Liver (tissue), 9 donors: ENCODE measurements around the gene RBMS3. TPM values are rescaled to one million over a fixed set of nuclear protein-coding genes. Genes with fewer than 3 reads are reported as not detected.
A peak's percentile ranks its signal among the peaks of the same experiment; 100 is the strongest.

Source experiments
- DNase-seq: peaks from one replicate; pipeline ENCODE4 v3.0.0-alpha.2; 2017; ENCODE audit warnings: low spot score
- H3K27ac ChIP-seq, 2 donors: one replicate each; pipeline ENCODE4 v1.7.0; 2013; ENCODE audit warnings: inconsistent platforms in 2 of 2, low read length in 2 of 2, control low read depth in 1 of 2, low read depth in 1 of 2, mild to moderate bottlenecking in 1 of 2
- H3K27me3 ChIP-seq, 4 donors: one replicate each; pipeline versions ENCODE4 v1.6.1 to v1.7.0; 2013; ENCODE audit warnings: low read length in 3 of 4, inconsistent platforms in 1 of 4, mild to moderate bottlenecking in 1 of 4, moderate library complexity in 1 of 4; ENCODE audit not compliant: control insufficient read depth in 4 of 4, insufficient read depth in 4 of 4
- H3K36me3 ChIP-seq, 4 donors: one replicate each; pipeline versions ENCODE4 v1.6.1 to v1.7.0; 2013; ENCODE audit warnings: low read length in 3 of 4, mild to moderate bottlenecking in 3 of 4, low read depth in 1 of 4, moderate library complexity in 1 of 4; ENCODE audit not compliant: control insufficient read depth in 4 of 4, insufficient read depth in 3 of 4
- H3K4me1 ChIP-seq, 4 donors: one replicate each; pipeline versions ENCODE4 v1.6.1 to v1.7.0; 2013; ENCODE audit warnings: low read length in 3 of 4, mild to moderate bottlenecking in 3 of 4, moderate library complexity in 1 of 4; ENCODE audit not compliant: control insufficient read depth in 4 of 4, insufficient read depth in 4 of 4
- H3K4me3 ChIP-seq, 3 donors: one replicate each; pipeline versions ENCODE4 v1.6.1 to v1.7.0; 2013; ENCODE audit warnings: low read length in 3 of 3, control low read depth in 1 of 3, low read depth in 1 of 3, mild to moderate bottlenecking in 1 of 3
- H3K9ac ChIP-seq, 2 donors: one replicate each; pipeline ENCODE4 v1.7.0; 2013; ENCODE audit warnings: low read length in 2 of 2, mild to moderate bottlenecking in 2 of 2, moderate library complexity in 2 of 2, control low read depth in 1 of 2, low read depth in 1 of 2
- H3K9me3 ChIP-seq, 4 donors: one replicate each; pipeline versions ENCODE4 v1.6.1 to v1.7.0; 2013; ENCODE audit warnings: low read length in 3 of 4; ENCODE audit not compliant: control insufficient read depth in 4 of 4
- EGR1 ChIP-seq, 2 donors: IDR thresholded peaks; 2 replicates each; pipeline ENCODE4 v1.6.1; 2016 to 2018; ENCODE audit warnings: antibody characterized with exemption in 2 of 2, low read depth in 2 of 2
- JUND ChIP-seq, 2 donors: IDR thresholded peaks; 2 replicates each; pipeline ENCODE4 v1.6.1; 2016; ENCODE audit warnings: antibody characterized with exemption in 2 of 2
- MAX ChIP-seq: IDR thresholded peaks from 2 replicates; pipeline ENCODE4 v1.6.1; 2016; ENCODE audit warnings: antibody characterized with exemption
- RAD21 ChIP-seq, 2 donors: IDR thresholded peaks; 2 replicates each; pipeline ENCODE4 v1.6.1; 2016; ENCODE audit warnings: antibody characterized with exemption in 2 of 2, mild to moderate bottlenecking in 2 of 2
- REST ChIP-seq: IDR thresholded peaks from 2 replicates; pipeline ENCODE4 v1.6.1; 2016; ENCODE audit warnings: antibody characterized with exemption, mild to moderate bottlenecking
- SP1 ChIP-seq: IDR thresholded peaks from 2 replicates; pipeline ENCODE4 v1.6.1; 2018; ENCODE audit warnings: antibody characterized with exemption, mild to moderate bottlenecking
- TAF1 ChIP-seq: conservative IDR thresholded peaks from 2 replicates; pipeline ENCODE4 v1.6.1; 2016; ENCODE audit warnings: antibody characterized with exemption, mild to moderate bottlenecking
- WGBS: extraction: QIAGEN DNeasy Blood & Tissue Kit; methylation state at CpG from one replicate; pipeline ENCODE4 v1.1.7; 2013; 5-methylcytosine and 5-hydroxymethylcytosine counted together
- polyA plus RNA-seq, 2 donors: library from polyadenylated mRNA; stranded (reverse) in 1 of 2; unstranded in 1 of 2; fragments of 200-250 nt in 1 of 2; fragments of >200 nt in 1 of 2; fragmentation: Nextera tagmentation in 1 of 2; extraction: Ambion mirVana in 1 of 2; gene quantifications; one replicate each; pipeline versions ENCODE4 v1.2.1 to v1.2.3, GENCODE V29; 2013 to 2015
- total RNA-seq, 2 donors: library from RNA; depleted of rRNA; stranded (reverse); fragments of >200 nt; gene quantifications; one replicate each; pipeline ENCODE4 v1.2.3, GENCODE V29; 2014
- donor health status: healthy.
- donor health status: healthy.
- donor health status: healthy.
- donor health status: healthy.
- donor health status: healthy.

Gene RBMS3
- total and polyA plus RNA-seq, 4 donors: 1.2 to 14.9 (median 9.3) TPM

- no peak for DNase-seq
- TF ChIP-seq MAX: no peak
- TF ChIP-seq TAF1: no peak
- Histone ChIP-seq H3K27ac (no peak overlapping the region), H3K36me3 (no peaks in the 10 kb centered on the region), H3K4me3 (no peak overlapping the region), H3K9ac (no peak overlapping the region), H3K4me1 (peaks cover 0 to 12% (median 3%) of the 10 kb centered on the region in 4 donors), H3K9me3 (no peaks in the 10 kb centered on the region), H3K27me3 (peaks cover 0 to 11% (median 3%) of the 10 kb centered on the region in 4 donors)
- 76% methylated on average over 8 of the region's 8 CpGs for WGBS
These were observed 1.1 kb upstream of the RBMS3 start for GRCh38 chr3:29279806-29280205.

DNA sequence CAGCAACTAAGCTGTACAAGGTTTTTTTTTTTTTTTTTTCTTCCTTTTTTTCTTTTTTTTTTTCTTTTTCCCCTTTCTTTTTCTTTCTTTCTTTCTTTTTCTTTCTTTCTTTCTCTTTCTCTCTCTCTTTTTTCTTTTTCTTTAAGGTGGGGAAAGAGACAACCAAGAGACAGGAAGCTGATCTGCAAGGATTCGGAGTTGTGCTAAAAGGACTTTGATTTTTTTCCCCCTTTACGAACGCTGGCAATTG, 148 bp downstream of the RBMS3 start:
- no peaks in the 10 kb centered on the region for H3K9me3 ChIP-seq
- H3K4me1 ChIP-seq: peaks cover 0 to 12% (median 3%) of the 10 kb centered on the region in 4 donors
- no peaks in the 10 kb centered on the region for H3K36me3 ChIP-seq
- H3K9ac ChIP-seq: peak overlapping the region in 1 of 2 donors; percentile 17
- H3K27me3 ChIP-seq: peaks cover 0 to 11% (median 3%) of the 10 kb centered on the region in 4 donors
- peak overlapping the region; percentile 0 to 59 for H3K27ac ChIP-seq
- WGBS: 4% methylated on average over 3 of the region's 3 CpGs
- TF ChIP-seq RAD21 (IDR thresholded peaks at IDR 0.05) (peak in 1 of 2 donors; percentile 2), EGR1 (IDR thresholded peaks at IDR 0.05; ENCODE audit: low read depth in 2 of 2) (no peak)
- no peak for DNase-seq
- H3K4me3 ChIP-seq: peak overlapping the region in 2 of 3 donors; percentile 48 to 57

- Histone ChIP-seq H3K9ac (peak overlapping the region in 1 of 2 donors; percentile 72), H3K36me3 (no peaks in the 10 kb centered on the region), H3K27me3 (peaks cover 0 to 11% (median 3%) of the 10 kb centered on the region in 4 donors), H3K4me3 (peak overlapping the region; percentile 0 to 57 (median 48)), H3K27ac (peak overlapping the region; percentile 0 to 59), H3K4me1 (peaks cover 0 to 12% (median 3%) of the 10 kb centered on the region in 4 donors), H3K9me3 (no peaks in the 10 kb centered on the region)
- 11% methylated on average over 18 of the region's 18 CpGs for WGBS
- no peak for DNase-seq
- no peak for TF ChIP-seq EGR1 (IDR thresholded peaks at IDR 0.05; ENCODE audit: low read depth in 2 of 2)
- TF ChIP-seq JUND (IDR thresholded peaks at IDR 0.05): no peak
- TF ChIP-seq SP1: no peak
- TF ChIP-seq REST: no peak
These were observed 722 bp downstream of the RBMS3 start for GRCh38 chr3:29281344-29282241.
